Progenitor cell of endocrine pancreas (in vitro differentiated cells): ENCODE results near the gene LIPC. TPM values are rescaled to one million over a fixed set of nuclear protein-coding genes. Genes with fewer than 3 reads are reported as not detected.

Experiments used
- DNase-seq: peaks from one replicate; pipeline ENCODE4 v3.0.0; 2021; ENCODE audit warnings: low spot score; ENCODE audit not compliant: unreplicated experiment
- H3K27ac Mint-ChIP-seq: 2 replicates; pipeline ENCODE4 v1.8.0; 2021; ENCODE audit warnings: mild to moderate bottlenecking, moderate library complexity, mixed read lengths
- H3K27me3 Mint-ChIP-seq: 2 replicates; pipeline ENCODE4 v1.8.0; 2021; ENCODE audit warnings: mixed read lengths
- H3K36me3 Mint-ChIP-seq: 2 replicates; pipeline ENCODE4 v1.8.0; 2022; ENCODE audit warnings: mixed read lengths; ENCODE audit not compliant: insufficient read depth
- H3K4me1 Mint-ChIP-seq: 2 replicates; pipeline ENCODE4 v1.8.0; 2021; ENCODE audit warnings: low read depth, mixed read lengths
- H3K4me3 Mint-ChIP-seq: 2 replicates; pipeline ENCODE4 v1.8.0; 2021; ENCODE audit warnings: low read depth, mild to moderate bottlenecking, moderate library complexity, mixed read lengths
- H3K9me3 Mint-ChIP-seq: 2 replicates; pipeline ENCODE4 v1.8.0; 2021; ENCODE audit warnings: low read depth, mixed read lengths
- CTCF ChIP-seq: fragments of 200-600 bp; sonication (generic); IDR thresholded peaks from one replicate; pipeline ENCODE4 v1.5.0; 2021; ENCODE audit warnings: antibody characterized with exemption, mild to moderate bottlenecking; ENCODE audit not compliant: unreplicated experiment
- total RNA-seq: library from RNA; stranded (reverse); gene quantifications from 2 replicates; pipeline ENCODE4 v1.2.1, GENCODE V29; 2021

The LIPC gene
- total RNA-seq, 1 donor from 2014 or later, result 5.9 TPM

GRCh38 chr15:58448906-58449305, 17.1 kb downstream of the LIPC start:
- H3K4me3 Mint-ChIP-seq, result no peak overlapping the region
- DNase-seq, result no peak
- peaks cover 19% of the 10 kb centered on the region for H3K4me1 Mint-ChIP-seq
- H3K27ac Mint-ChIP-seq, result no peak overlapping the region
- TF ChIP-seq CTCF, result no peak
- H3K27me3 Mint-ChIP-seq, result peaks cover 24% of the 10 kb centered on the region
- no peaks in the 10 kb centered on the region for H3K36me3 Mint-ChIP-seq
- H3K9me3 Mint-ChIP-seq, result no peaks in the 10 kb centered on the region

- peaks cover 24% of the 10 kb centered on the region for H3K27me3 Mint-ChIP-seq
- H3K4me3 Mint-ChIP-seq, result no peak overlapping the region
- peaks cover 25% of the 10 kb centered on the region for H3K4me1 Mint-ChIP-seq
- no peak for DNase-seq
- no peak overlapping the region for H3K27ac Mint-ChIP-seq
- TF ChIP-seq CTCF, result no peak
- no peaks in the 10 kb centered on the region for H3K36me3 Mint-ChIP-seq
- no peaks in the 10 kb centered on the region for H3K9me3 Mint-ChIP-seq
Measured at GRCh38 chr15:58451826-58452225, 20.0 kb downstream of the LIPC start.

GRCh38 chr15:58452775-58453174, 21.0 kb downstream of the LIPC start:
- no peaks in the 10 kb centered on the region for H3K36me3 Mint-ChIP-seq
- DNase-seq, result no peak
- H3K27ac Mint-ChIP-seq, result no peak overlapping the region
- peaks cover 25% of the 10 kb centered on the region for H3K4me1 Mint-ChIP-seq
- TF ChIP-seq CTCF, result no peak
- no peak overlapping the region for H3K4me3 Mint-ChIP-seq
- peaks cover 28% of the 10 kb centered on the region for H3K27me3 Mint-ChIP-seq
- no peaks in the 10 kb centered on the region for H3K9me3 Mint-ChIP-seq

- Mint-ChIP-seq H3K9me3 (no peaks in the 10 kb centered on the region), H3K27me3 (peaks cover 23% of the 10 kb centered on the region)
Measured at GRCh38 chr15:58453931-58454793, 22.4 kb downstream of the LIPC start.

GRCh38 chr15:58454950-58455401, 23.2 kb downstream of the LIPC start:
- no peak for TF ChIP-seq CTCF

More at GRCh38 chr15:58453931-58454793, 22.4 kb downstream of the LIPC start:
- Mint-ChIP-seq H3K36me3 (no peaks in the 10 kb centered on the region), H3K4me3 (no peak overlapping the region), H3K27ac (no peak overlapping the region), H3K4me1 (peaks cover 19% of the 10 kb centered on the region)
- no peak for TF ChIP-seq CTCF
- no peak for DNase-seq

More at GRCh38 chr15:58454950-58455401, 23.2 kb downstream of the LIPC start:
- H3K4me3 Mint-ChIP-seq, result no peak overlapping the region
- H3K36me3 Mint-ChIP-seq, result no peaks in the 10 kb centered on the region
- H3K9me3 Mint-ChIP-seq, result no peaks in the 10 kb centered on the region
- no peak overlapping the region for H3K27ac Mint-ChIP-seq
- no peak for DNase-seq
- peaks cover 16% of the 10 kb centered on the region for H3K4me1 Mint-ChIP-seq
- H3K27me3 Mint-ChIP-seq, result peaks cover 23% of the 10 kb centered on the region
